NCI-H1105 treated with DMSO at 0.1 percent for 48 hours (cell line): Measurements from ENCODE around the gene SMTN.

Experiments
- DNase-seq: peaks from one replicate; lab custom pipeline; 2025; lab: John Stamatoyannopoulos, UW

Gene SMTN

GRCh38 chr22:31127181-31127772 is 46.2 kb downstream of the SMTN start:
- no peak for DNase-seq

- DNase-seq: no peak
Measured at GRCh38 chr22:31128156-31128555, 47.0 kb downstream of the SMTN start.

GRCh38 chr22:31130873-31131272 is 49.8 kb downstream of the SMTN start:
- no peak for DNase-seq

GRCh38 chr22:31133911-31134310 is 52.8 kb downstream of the SMTN start:
- DNase-seq: no peak

GRCh38 chr22:31134688-31135087 is 53.6 kb downstream of the SMTN start:
- DNase-seq: no peak

- DNase-seq: no peak
Measured at GRCh38 chr22:31135706-31136105, 54.6 kb downstream of the SMTN start.

- DNase-seq: no peak
Measured at GRCh38 chr22:31136155-31136554, 55.0 kb downstream of the SMTN start.

- no peak for DNase-seq
Measured at GRCh38 chr22:31136711-31137110, 55.6 kb downstream of the SMTN start.

GRCh38 chr22:31137721-31138120 is 56.6 kb downstream of the SMTN start:
- DNase-seq: no peak

- DNase-seq: no peak
Measured at GRCh38 chr22:31138126-31138525, 57.0 kb downstream of the SMTN start.

GRCh38 chr22:31139066-31139465 is 57.9 kb downstream of the SMTN start:
- DNase-seq: no peak

- DNase-seq: peak; percentile 93
Measured at GRCh38 chr22:31139866-31140716, 59.0 kb downstream of the SMTN start, which contains the start of gene PLA2G3. Gene PLA2G3, minus strand, starts transcription at chr22:31140508. Its CDS starts 154 bp downstream, at chr22:31140354.

GRCh38 chr22:31140746-31141145 is 59.6 kb downstream of the SMTN start:
- DNase-seq: no peak

- DNase-seq: no peak
Measured at GRCh38 chr22:31141551-31141950, 60.4 kb downstream of the SMTN start.

GRCh38 chr22:31142285-31142684 is 61.2 kb downstream of the SMTN start:
- no peak for DNase-seq

GRCh38 chr22:31143038-31143437 is 61.9 kb downstream of the SMTN start:
- DNase-seq: no peak

- DNase-seq: no peak
Measured at GRCh38 chr22:31143537-31143936, 62.4 kb downstream of the SMTN start.

GRCh38 chr22:31144223-31144622 is 63.1 kb downstream of the SMTN start:
- DNase-seq: no peak

- DNase-seq: no peak
Measured at GRCh38 chr22:31148488-31148887, 67.4 kb downstream of the SMTN start.

GRCh38 chr22:31148953-31149627 is 68.0 kb downstream of the SMTN start:
- peak; percentile 62 for DNase-seq

- DNase-seq: no peak
Measured at GRCh38 chr22:31150615-31151014, 69.5 kb downstream of the SMTN start.

- DNase-seq: no peak
Measured at GRCh38 chr22:31151872-31152271, 70.8 kb downstream of the SMTN start.

- DNase-seq: no peak
Measured at GRCh38 chr22:31153357-31153756, 72.2 kb downstream of the SMTN start.
